Thyroid gland (tissue), 4 donors: ENCODE measurements around the gene TIMM50. TPM values are rescaled to one million over a fixed set of nuclear protein-coding genes. Genes with fewer than 3 reads are reported as not detected.

Experiments used
- DNase-seq, 2 donors: peaks; one replicate each; pipeline ENCODE4 v3.0.0-alpha.2; 2019
- H3K27ac ChIP-seq, 3 donors: fragments of 200-600 bp; sonication (generic); 1 replicate in 2 of 3; 2 replicates in 1 of 3; pipeline ENCODE4 v1.5.1; 2016 to 2019; ENCODE audit warnings: mild to moderate bottlenecking in 1 of 3, moderate library complexity in 1 of 3
- H3K27me3 ChIP-seq: fragments of 200-600 bp; sonication (generic); one replicate; pipeline ENCODE4 v1.5.1; 2019
- H3K36me3 ChIP-seq, 2 donors: fragments of 200-600 bp; sonication (generic); one replicate each; pipeline ENCODE4 v1.5.1; 2016 to 2019
- H3K4me1 ChIP-seq, 2 donors: fragments of 200-600 bp; sonication (generic); one replicate each; pipeline ENCODE4 v1.5.1; 2017 to 2019
- H3K4me3 ChIP-seq, 3 donors: fragments of 200-600 bp; sonication (generic); replicated peaks in 1 of 3; 1 replicate in 2 of 3; 2 replicates in 1 of 3; pipeline ENCODE4 v1.5.1; 2016; ENCODE audit warnings: mild to moderate bottlenecking in 1 of 3
- H3K9me3 ChIP-seq: fragments of 200-600 bp; sonication (generic); one replicate; pipeline ENCODE4 v1.5.1; 2017
- POLR2A ChIP-seq, 2 donors: fragments of 450-650 bp; IDR thresholded peaks; one replicate each; pipeline ENCODE4 v1.6.1; 2017; ENCODE audit warnings: antibody characterized with exemption in 2 of 2, mild to moderate bottlenecking in 2 of 2, moderate library complexity in 1 of 2
- WGBS, 2 donors: methylation state at CpG; one replicate each; pipeline ENCODE4 v1.1.5; 2017; 5-methylcytosine and 5-hydroxymethylcytosine counted together
- intact Hi-C: fragments of 100-400 bp; cut with DNase I; formaldehyde crosslinking; loops from one replicate; pipeline ENCODE4 v1.15.1; 2023
- total RNA-seq, 4 donors: library from RNA; depleted of rRNA; stranded (reverse); fragments of >200 nt; gene quantifications; one replicate each; pipeline ENCODE4 v1.2.3, GENCODE V29; 2016
- TF ChIP-seq, protein P1 (sequence below), 6 experiments: fragments of 200-600 bp in 3 of 6; fragments of 450-650 bp in 3 of 6; sonication (generic) in 3 of 6; IDR thresholded peaks; one replicate each; pipeline ENCODE4 v1.5.1; 2016 to 2019; ENCODE audit warnings: antibody characterized with exemption in 6 of 6, mild to moderate bottlenecking in 2 of 6, inconsistent platforms in 1 of 6, moderate library complexity in 1 of 6

TIMM50 gene
- 10 to 100 TPM; 74.4 to 86.5 (median 84.5) TPM for total RNA-seq

DNA sequence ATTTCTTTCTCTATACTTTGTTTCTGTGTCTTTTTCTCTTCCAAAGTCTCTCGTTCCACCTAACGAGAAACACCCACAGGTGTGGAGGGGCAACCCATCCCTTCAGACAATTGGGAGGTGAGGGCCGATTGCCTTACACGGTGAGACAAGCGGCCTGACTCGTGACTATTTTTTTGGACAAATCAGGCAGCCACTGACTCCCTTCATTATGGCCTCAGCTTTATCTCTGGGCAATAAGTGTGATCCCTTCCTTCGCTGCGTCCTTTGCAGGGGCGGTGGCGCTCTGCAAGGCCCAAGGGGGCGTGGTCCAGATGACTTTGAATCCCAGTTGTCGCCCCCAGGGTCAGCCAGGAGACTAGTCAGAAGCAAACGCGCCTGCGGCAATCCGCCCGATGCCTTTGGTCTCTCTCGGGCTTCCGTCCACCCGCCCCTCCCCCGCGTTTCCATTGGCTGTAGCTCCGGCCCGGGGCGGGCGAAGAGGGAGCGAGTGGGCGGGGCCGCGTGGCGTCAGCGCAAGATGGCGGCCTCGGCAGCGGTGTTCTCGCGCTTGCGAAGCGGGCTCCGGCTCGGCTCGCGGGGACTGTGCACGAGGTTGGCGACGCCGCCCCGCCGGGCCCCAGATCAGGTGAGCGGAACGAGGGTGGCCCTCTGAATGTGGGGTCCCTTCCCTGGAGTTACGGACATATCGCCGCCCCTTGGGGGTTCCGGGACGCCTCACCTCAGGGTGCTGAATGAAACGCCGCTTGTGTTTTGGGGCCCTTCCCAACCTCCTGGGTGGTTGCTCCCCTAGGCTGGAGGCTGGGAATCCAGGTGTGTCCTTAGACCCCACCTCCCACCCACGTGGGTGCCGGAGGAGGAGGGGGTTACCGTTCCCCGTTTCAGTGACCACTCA, at the start of gene TIMM50:
Gene TIMM50, plus strand, starts transcription at position 502 of the 892 bp plus-strand sequence. Its CDS starts 16 bp downstream, at position 518.
- 1 to 6% methylated on average over 10 to 20 of the region's 62 CpGs for WGBS, 2 donors
- peak in 1 of 2 donors; percentile 79 for TF ChIP-seq POLR2A (IDR thresholded peaks at IDR 0.05)
- TF ChIP-seq, protein P1, sequence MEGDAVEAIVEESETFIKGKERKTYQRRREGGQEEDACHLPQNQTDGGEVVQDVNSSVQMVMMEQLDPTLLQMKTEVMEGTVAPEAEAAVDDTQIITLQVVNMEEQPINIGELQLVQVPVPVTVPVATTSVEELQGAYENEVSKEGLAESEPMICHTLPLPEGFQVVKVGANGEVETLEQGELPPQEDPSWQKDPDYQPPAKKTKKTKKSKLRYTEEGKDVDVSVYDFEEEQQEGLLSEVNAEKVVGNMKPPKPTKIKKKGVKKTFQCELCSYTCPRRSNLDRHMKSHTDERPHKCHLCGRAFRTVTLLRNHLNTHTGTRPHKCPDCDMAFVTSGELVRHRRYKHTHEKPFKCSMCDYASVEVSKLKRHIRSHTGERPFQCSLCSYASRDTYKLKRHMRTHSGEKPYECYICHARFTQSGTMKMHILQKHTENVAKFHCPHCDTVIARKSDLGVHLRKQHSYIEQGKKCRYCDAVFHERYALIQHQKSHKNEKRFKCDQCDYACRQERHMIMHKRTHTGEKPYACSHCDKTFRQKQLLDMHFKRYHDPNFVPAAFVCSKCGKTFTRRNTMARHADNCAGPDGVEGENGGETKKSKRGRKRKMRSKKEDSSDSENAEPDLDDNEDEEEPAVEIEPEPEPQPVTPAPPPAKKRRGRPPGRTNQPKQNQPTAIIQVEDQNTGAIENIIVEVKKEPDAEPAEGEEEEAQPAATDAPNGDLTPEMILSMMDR (IDR thresholded peaks at IDR 0.05), result no peak
- H3K27me3 ChIP-seq, result no peaks in the 10 kb centered on the region
- peak within 1 kb of the TSS; percentile 79 to 86 (median 81) for H3K4me3 ChIP-seq
- H3K27ac ChIP-seq, result peak within 1 kb of the TSS; percentile 65 to 94 (median 80)
- peaks cover 17 to 20% of the 10 kb centered on the region in 2 donors for H3K4me1 ChIP-seq
- DNase-seq, result peak; percentile 98
- no peaks in the 10 kb centered on the region for H3K9me3 ChIP-seq
- peaks cover 10 to 14% of the 10 kb centered on the region in 2 donors for H3K36me3 ChIP-seq
- intact Hi-C loops, result no loop called here

DNA sequence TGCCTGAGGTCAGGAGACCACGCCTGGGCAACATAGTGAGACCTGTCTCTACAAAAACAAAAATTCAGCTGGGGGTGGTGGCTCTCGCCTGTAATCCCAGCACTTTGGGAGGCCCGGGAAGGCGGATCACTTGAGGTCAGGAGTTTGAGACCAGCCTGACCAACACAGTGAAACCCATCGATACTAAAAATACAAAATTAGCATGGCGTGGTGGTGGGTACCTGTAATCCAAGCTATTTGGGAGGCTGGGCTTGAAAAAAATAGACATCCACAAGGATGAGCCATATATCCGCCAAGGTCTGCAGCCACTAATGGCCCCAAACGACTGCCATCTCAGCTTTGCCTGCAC, 48.0 kb upstream of the TIMM50 start:
- Histone ChIP-seq H3K27me3 (no peaks in the 10 kb centered on the region), H3K27ac (no peak overlapping the region), H3K9me3 (no peaks in the 10 kb centered on the region), H3K36me3 (peaks cover 21 to 24% of the 10 kb centered on the region in 2 donors), H3K4me3 (no peak overlapping the region), H3K4me1 (peaks cover 25 to 48% of the 10 kb centered on the region in 2 donors)
- TF ChIP-seq POLR2A (IDR thresholded peaks at IDR 0.05), result no peak
- TF ChIP-seq, protein P1 (IDR thresholded peaks at IDR 0.05), result no peak
- no peak for DNase-seq
- intact Hi-C loops, result no loop called here
- 94 to 95% methylated on average over 8 of the region's 8 CpGs for WGBS, 2 donors

DNA sequence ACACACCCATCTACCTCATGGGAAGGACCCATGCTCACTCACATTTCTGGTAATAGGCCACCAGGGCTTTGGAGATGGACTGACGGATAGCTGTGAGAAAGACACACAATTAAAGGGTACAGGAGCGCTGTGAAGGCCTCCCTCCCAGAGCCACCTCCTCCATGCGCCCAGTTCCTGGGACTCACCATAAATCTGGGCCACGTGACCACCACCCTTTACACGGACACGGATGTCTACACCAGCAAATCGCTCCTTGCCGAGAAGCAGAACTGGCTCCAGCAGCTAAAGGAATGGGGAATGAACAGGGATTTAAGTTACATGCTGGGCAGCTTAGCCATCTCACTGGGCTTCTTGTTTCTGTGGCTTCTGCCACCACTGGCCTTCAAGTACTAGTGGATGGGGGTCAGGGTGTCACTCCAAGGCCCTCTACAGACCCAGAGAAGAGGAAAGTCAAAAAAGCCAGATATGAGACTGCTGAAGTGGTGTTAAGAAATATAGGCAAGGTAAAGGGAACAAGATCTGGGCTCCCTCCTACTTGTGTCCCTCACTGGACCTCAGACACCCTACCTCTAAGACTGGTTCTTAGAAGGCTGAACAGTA, 47.1 kb upstream of the TIMM50 start:
- Histone ChIP-seq H3K4me1 (peaks cover 19 to 42% of the 10 kb centered on the region in 2 donors), H3K4me3 (no peak overlapping the region), H3K9me3 (no peaks in the 10 kb centered on the region), H3K27me3 (no peaks in the 10 kb centered on the region), H3K36me3 (peaks cover 21 to 24% of the 10 kb centered on the region in 2 donors), H3K27ac (no peak overlapping the region)
- 90 to 99% methylated on average over 8 of the region's 8 CpGs for WGBS, 2 donors
- TF ChIP-seq, protein P1 (IDR thresholded peaks at IDR 0.05), result no peak
- TF ChIP-seq POLR2A (IDR thresholded peaks at IDR 0.05), result no peak
- intact Hi-C loops, result no loop called here
- no peak for DNase-seq

DNA sequence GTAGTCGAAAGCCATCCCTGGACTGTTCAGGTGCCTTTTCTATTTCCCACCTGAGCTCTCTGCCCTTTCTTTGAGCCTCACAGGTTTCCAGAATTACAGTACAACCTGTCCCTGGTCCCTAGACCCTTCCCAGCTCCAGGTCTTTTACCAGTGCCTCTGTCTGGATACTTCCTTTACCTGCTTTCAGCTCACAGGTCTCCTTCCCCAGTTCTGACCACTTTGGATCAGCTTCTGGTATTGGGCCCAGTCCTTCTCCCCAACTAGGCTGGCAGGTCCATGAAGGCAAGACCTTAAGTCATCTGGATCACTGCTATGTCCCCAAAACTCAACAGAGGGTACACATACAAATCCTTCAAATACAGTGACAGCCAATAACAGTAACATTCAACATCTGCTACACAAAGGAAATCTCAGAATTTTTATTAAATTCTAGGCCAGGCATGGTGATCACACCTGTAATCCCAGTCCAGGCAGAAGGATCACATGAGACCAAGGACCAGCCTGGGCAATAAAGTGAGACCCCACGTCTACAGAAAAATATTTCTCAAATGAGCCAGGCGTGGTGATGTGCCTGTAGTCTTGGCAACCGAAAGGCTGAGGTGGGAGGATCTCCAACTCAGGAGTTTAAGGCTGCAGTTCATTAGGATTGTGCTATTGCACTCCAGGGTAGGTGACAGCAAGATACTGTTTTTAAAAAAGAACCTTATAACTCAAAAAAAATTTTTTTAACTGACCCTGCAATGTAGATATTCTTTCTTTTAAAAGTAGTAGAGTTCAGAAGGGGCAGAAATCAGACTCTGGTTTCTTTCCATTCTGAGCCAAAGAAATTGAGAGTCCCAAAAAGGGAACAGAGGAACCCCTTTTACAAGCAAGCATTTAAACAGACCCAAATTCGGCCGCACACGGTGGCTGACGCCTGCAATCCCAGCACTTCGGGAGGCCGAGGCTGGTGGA, 46.2 kb upstream of the TIMM50 start:
- Histone ChIP-seq H3K27me3 (no peaks in the 10 kb centered on the region), H3K9me3 (no peaks in the 10 kb centered on the region), H3K4me3 (peak overlapping the region in 1 of 3 donors; percentile 99), H3K36me3 (peaks cover 21 to 24% of the 10 kb centered on the region in 2 donors), H3K27ac (peak overlapping the region in 2 of 3 donors; percentile 64 to 76), H3K4me1 (peaks cover 19 to 35% of the 10 kb centered on the region in 2 donors)
- intact Hi-C loops, result no loop called here
- DNase-seq, result no peak
- 50 to 78% methylated on average over 10 of the region's 10 CpGs for WGBS, 2 donors
- TF ChIP-seq, protein P1 (IDR thresholded peaks at IDR 0.05), result no peak
- no peak for TF ChIP-seq POLR2A (IDR thresholded peaks at IDR 0.05)
